CD4-positive, alpha-beta T cell treated with Interleukin-2 at 100 ng/mL for 4 hours (primary cell): Measurements from ENCODE around the gene MGMT.

Source experiments
- DNase-seq: peaks from one replicate; pipeline ENCODE4 v3.0.0-alpha.2; 2020; ENCODE audit warnings: low spot score

MGMT gene

GRCh38 chr10:129624526-129624925 is 157.5 kb downstream of the MGMT start:
- DNase-seq, result no peak

- no peak for DNase-seq
Observed at GRCh38 chr10:129626309-129626708, 159.3 kb downstream of the MGMT start.

- no peak for DNase-seq
Observed at GRCh38 chr10:129626796-129627435, 159.9 kb downstream of the MGMT start.

- no peak for DNase-seq
Observed at GRCh38 chr10:129627442-129627841, 160.4 kb downstream of the MGMT start.

GRCh38 chr10:129628823-129629222 is 161.8 kb downstream of the MGMT start:
- no peak for DNase-seq

GRCh38 chr10:129629911-129630310 is 162.9 kb downstream of the MGMT start:
- no peak for DNase-seq

GRCh38 chr10:129631006-129631405 is 164.0 kb downstream of the MGMT start:
- DNase-seq, result no peak

GRCh38 chr10:129631870-129632623 is 165.0 kb downstream of the MGMT start:
- DNase-seq, result no peak

GRCh38 chr10:129637010-129637409 is 170.0 kb downstream of the MGMT start:
- no peak for DNase-seq

- DNase-seq, result no peak
Observed at GRCh38 chr10:129637846-129638245, 170.8 kb downstream of the MGMT start.

GRCh38 chr10:129641351-129641750 is 174.3 kb downstream of the MGMT start:
- no peak for DNase-seq

- no peak for DNase-seq
Observed at GRCh38 chr10:129641982-129642381, 174.9 kb downstream of the MGMT start.

- no peak for DNase-seq
Observed at GRCh38 chr10:129642427-129642826, 175.4 kb downstream of the MGMT start.

GRCh38 chr10:129643266-129643665 is 176.2 kb downstream of the MGMT start:
- no peak for DNase-seq

GRCh38 chr10:129645487-129645886 is 178.4 kb downstream of the MGMT start:
- DNase-seq, result no peak

GRCh38 chr10:129646973-129647372 is 179.9 kb downstream of the MGMT start:
- DNase-seq, result no peak

- no peak for DNase-seq
Observed at GRCh38 chr10:129647590-129647989, 180.5 kb downstream of the MGMT start.

GRCh38 chr10:129648856-129649255 is 181.8 kb downstream of the MGMT start:
- no peak for DNase-seq

- no peak for DNase-seq
Observed at GRCh38 chr10:129652021-129652420, 185.0 kb downstream of the MGMT start.

GRCh38 chr10:129652521-129653201 is 185.6 kb downstream of the MGMT start:
- no peak for DNase-seq

- no peak for DNase-seq
Observed at GRCh38 chr10:129653428-129653827, 186.4 kb downstream of the MGMT start.

- no peak for DNase-seq
Observed at GRCh38 chr10:129653861-129654260, 186.8 kb downstream of the MGMT start.

GRCh38 chr10:129654461-129654860 is 187.4 kb downstream of the MGMT start:
- no peak for DNase-seq
